Subcutaneous abdominal adipose tissue (tissue), 5 donors: ENCODE data around the gene PRPF39.
"Not testable (repeated sequence)": the region's sequence is repeated elsewhere in the genome, so short reads cannot be mapped to it uniquely, and the experiment has no call there.

ENCODE experiments used
- H3K27ac ChIP-seq: one replicate; pipeline ENCODE4 v1.7.0; 2013; ENCODE audit warnings: low read depth, mild to moderate bottlenecking, inconsistent platforms, low read length, moderate library complexity
- H3K27me3 ChIP-seq, 5 donors: one replicate each; pipeline ENCODE4 v1.7.0; 2013; ENCODE audit warnings: low read length in 5 of 5, inconsistent platforms in 1 of 5; ENCODE audit not compliant: control insufficient read depth in 5 of 5, insufficient read depth in 4 of 5
- H3K36me3 ChIP-seq, 5 donors: one replicate each; pipeline ENCODE4 v1.7.0; 2013; ENCODE audit warnings: low read length in 5 of 5; ENCODE audit not compliant: control insufficient read depth in 5 of 5, insufficient read depth in 5 of 5
- H3K4me1 ChIP-seq, 5 donors: one replicate each; pipeline ENCODE4 v1.7.0; 2013; ENCODE audit warnings: low read length in 5 of 5, mild to moderate bottlenecking in 3 of 5, moderate library complexity in 1 of 5; ENCODE audit not compliant: control insufficient read depth in 5 of 5, insufficient read depth in 5 of 5
- H3K4me3 ChIP-seq, 5 donors: one replicate each; pipeline ENCODE4 v1.7.0; 2013; ENCODE audit warnings: low read length in 5 of 5, low read depth in 1 of 5
- H3K9ac ChIP-seq, 5 donors: one replicate each; pipeline ENCODE4 v1.7.0; 2013; ENCODE audit warnings: low read length in 5 of 5, mild to moderate bottlenecking in 4 of 5, moderate library complexity in 3 of 5
- H3K9me3 ChIP-seq, 5 donors: one replicate each; pipeline ENCODE4 v1.7.0; 2013; ENCODE audit warnings: low read length in 5 of 5; ENCODE audit not compliant: control insufficient read depth in 5 of 5
- donor health status: healthy.
- donor health status: healthy.
- donor health status: healthy.
- donor health status: healthy.
- donor health status: healthy.

Gene PRPF39

DNA sequence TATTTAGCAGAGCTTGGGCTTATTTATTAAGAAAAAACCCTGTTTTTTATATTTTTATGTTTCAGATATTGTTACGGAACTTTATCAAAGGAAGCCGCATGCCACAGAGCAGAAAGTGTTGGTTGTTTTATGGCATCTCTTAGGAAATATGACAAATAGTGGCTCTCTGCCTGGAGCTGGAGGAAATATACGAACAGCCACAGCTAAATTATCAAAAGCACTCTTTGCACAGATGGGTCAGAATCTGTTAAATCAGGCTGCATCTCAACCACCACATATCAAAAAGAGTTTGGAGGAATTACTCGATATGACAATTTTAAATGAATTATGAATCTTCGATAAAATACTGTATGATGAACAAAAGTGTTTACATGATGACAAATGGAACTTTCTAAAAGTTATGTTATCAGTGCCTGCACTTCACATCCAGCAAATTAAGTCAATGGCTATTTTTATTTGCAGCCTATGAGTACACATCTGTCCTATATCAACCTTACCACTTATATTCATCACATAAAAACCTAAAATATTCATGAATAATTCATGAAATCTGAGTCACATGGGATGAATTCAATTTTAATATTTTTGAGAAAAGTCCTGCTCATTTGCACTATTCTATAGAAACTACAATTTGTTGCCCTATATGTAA lies 10.6 kb upstream of the PRPF39 start:
- Histone ChIP-seq H3K9me3 (no peaks in the 10 kb centered on the region), H3K27me3 (no peaks in the 10 kb centered on the region), H3K4me3 (no peak overlapping the region), H3K27ac (no peak overlapping the region), H3K4me1 (no peaks in the 10 kb centered on the region), H3K36me3 (peaks cover 0 to 11% (median 7%) of the 10 kb centered on the region in 5 donors), H3K9ac (no peak overlapping the region)

DNA sequence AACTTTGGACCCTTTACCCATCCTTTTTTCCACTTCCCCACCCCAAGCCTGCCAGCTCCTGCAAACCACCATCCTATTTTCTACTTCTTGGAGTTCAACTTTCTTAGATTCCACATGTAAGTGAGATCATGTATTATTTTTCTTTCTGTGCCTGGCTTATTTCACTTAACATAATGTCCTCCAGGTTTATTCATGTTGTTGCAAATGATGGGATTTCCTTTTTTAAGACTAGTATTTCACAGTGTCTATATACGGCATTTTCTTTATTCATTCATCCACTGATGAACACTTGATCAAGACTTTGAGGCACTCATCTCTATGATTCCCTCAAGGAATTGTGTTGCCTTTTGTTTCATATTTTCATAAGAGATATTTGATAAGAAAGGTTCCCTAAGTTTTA lies 5.6 kb upstream of the PRPF39 start:
- H3K9ac ChIP-seq, result no peak overlapping the region
- peaks cover 0 to 3% (median under 1%) of the 10 kb centered on the region in 5 donors for H3K36me3 ChIP-seq

DNA sequence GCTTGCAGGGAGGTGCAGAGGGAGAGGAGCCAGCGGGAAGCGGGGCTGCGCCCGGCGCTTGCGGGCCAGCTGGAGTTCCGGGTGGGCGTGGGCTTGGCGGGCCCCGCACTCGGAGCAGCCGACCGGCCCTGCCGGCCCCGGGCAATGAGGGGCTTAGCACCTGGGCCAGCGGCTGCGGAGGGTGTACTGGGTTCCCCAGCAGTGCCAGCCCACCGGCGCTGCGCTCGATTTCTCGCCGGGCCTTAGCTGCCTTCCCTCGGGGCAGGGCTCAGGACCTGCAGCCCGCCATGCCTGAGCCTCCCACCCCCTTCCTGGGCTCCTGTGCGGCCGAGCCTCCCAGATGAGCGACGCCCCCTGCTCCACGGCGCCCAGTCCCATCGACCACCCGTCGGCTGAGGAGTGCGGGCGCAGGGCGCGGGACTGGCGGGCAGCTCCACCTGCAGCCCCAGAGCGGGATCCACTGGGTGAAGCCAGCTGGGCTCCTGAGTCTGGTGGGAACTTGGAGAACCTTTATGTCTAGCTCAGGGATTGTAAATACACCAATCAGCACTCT lies 3.4 kb upstream of the PRPF39 start:
- not testable (repeated sequence) for H3K9me3 ChIP-seq, H3K27ac ChIP-seq, H3K36me3 ChIP-seq, H3K9ac ChIP-seq, H3K27me3 ChIP-seq, H3K4me3 ChIP-seq
- peaks cover 0 to 20% (median 19%) of the 10 kb centered on the region in 5 donors for H3K4me1 ChIP-seq

More for the DNA sequence above, 5.6 kb upstream of the PRPF39 start:
- Histone ChIP-seq H3K27me3 (no peaks in the 10 kb centered on the region), H3K4me1 (peaks cover 0 to 3% (median 2%) of the 10 kb centered on the region in 5 donors), H3K9me3 (no peaks in the 10 kb centered on the region), H3K27ac (no peak overlapping the region), H3K4me3 (no peak overlapping the region)

DNA sequence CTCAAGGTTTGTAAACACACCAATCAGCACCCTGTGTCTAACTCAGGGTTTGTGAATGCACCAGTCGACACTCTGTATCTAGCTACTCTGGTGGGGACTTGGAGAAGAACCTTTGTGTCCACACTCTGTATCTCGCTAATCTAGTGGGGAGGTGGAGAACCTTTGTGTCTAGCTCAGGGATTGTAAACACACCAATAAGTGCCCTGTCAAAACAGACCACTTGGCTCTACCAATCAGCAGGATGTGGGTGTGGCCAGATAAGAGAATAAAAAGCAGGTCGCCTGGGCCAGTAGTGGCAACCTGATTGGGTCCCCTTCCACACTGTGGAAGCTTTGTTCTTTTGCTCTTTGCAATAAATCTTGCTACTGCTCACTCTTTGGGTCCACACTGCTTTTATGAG lies 2.8 kb upstream of the PRPF39 start:
- H3K9ac ChIP-seq, H3K27ac ChIP-seq, H3K9me3 ChIP-seq, H3K4me3 ChIP-seq, H3K36me3 ChIP-seq, H3K27me3 ChIP-seq: not testable (repeated sequence)
- H3K4me1 ChIP-seq, result peaks cover 0 to 26% (median 24%) of the 10 kb centered on the region in 5 donors

DNA sequence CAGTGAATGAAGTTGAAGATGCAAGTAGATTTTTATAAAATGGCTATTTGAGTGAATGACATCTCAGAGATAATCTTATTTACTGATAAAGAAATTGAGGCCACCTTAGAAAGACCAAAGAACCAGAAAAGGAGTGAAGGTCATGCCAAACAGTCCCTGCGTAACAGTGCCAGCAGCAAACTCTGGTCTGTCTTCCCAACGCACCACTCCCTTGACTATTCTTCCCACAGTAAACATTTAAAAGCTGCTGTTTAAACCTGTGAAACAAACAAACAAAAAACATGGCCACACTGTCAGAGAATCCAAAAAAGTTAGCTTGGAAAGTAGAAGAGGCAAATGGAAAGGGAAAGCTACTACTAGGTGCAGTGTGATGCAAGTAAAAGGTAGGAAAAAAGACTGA lies 1.5 kb upstream of the PRPF39 start:
- no peak overlapping the region for H3K4me3 ChIP-seq
- no peak overlapping the region for H3K27ac ChIP-seq
- no peaks in the 10 kb centered on the region for H3K9me3 ChIP-seq
- no peaks in the 10 kb centered on the region for H3K36me3 ChIP-seq
- peaks cover 0 to 35% (median 27%) of the 10 kb centered on the region in 5 donors for H3K4me1 ChIP-seq
- no peak overlapping the region for H3K9ac ChIP-seq
- no peaks in the 10 kb centered on the region for H3K27me3 ChIP-seq

DNA sequence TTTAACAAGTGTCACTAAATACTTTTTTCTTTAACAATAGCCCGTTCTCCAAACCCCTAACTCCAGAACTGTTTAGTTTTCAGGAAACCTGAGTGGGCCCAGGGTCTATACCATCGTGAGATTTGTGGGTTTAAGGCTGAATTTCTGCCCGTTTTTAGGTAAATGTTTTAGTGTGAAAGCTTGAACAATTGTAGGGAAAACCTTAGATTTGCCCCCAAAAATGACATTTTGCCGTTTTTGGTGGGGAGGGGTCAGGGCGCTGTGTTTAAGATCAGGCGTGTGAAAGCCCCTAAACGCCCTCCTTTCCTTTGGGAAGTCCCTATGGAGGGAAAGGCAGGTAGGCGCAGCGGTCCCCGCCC lies 320 bp upstream of the PRPF39 start:
- H3K9ac ChIP-seq, result peak overlapping the region in 4 of 5 donors; percentile 68 to 76 (median 72)
- no peaks in the 10 kb centered on the region for H3K9me3 ChIP-seq
- H3K4me1 ChIP-seq, result peaks cover 0 to 35% (median 27%) of the 10 kb centered on the region in 5 donors
- H3K27me3 ChIP-seq, result no peaks in the 10 kb centered on the region
- H3K36me3 ChIP-seq, result no peaks in the 10 kb centered on the region
- peak overlapping the region; percentile 63 to 91 (median 82) for H3K4me3 ChIP-seq
- H3K27ac ChIP-seq, result peak overlapping the region; percentile 83

DNA sequence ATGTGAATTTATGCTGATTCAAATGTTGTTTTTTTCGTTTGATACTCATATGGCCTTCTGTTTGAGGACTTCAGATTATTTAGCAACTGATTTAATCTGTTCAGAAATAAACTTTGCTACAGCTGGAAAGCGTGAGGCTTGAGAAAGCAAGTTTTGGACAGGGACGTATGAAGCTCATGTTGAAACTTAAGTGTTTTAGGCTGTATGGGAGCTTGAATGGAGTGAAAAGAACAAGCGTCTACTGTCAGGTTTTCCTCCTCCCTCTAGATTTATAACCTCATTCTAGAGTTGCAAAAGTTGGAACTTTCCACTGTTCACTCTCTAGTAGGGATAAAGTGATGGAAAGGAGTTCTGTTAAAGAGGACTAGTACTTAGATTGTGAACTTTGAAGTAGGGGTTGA lies 1.0 kb downstream of the PRPF39 start:
- no peaks in the 10 kb centered on the region for H3K27me3 ChIP-seq
- peak overlapping the region; percentile 81 to 94 (median 85) for H3K4me3 ChIP-seq
- no peaks in the 10 kb centered on the region for H3K9me3 ChIP-seq
- H3K4me1 ChIP-seq, result peaks cover 0 to 35% (median 27%) of the 10 kb centered on the region in 5 donors
- peak overlapping the region in 4 of 5 donors; percentile 87 to 94 (median 92) for H3K9ac ChIP-seq
- H3K27ac ChIP-seq, result peak overlapping the region; percentile 83
- no peaks in the 10 kb centered on the region for H3K36me3 ChIP-seq

DNA sequence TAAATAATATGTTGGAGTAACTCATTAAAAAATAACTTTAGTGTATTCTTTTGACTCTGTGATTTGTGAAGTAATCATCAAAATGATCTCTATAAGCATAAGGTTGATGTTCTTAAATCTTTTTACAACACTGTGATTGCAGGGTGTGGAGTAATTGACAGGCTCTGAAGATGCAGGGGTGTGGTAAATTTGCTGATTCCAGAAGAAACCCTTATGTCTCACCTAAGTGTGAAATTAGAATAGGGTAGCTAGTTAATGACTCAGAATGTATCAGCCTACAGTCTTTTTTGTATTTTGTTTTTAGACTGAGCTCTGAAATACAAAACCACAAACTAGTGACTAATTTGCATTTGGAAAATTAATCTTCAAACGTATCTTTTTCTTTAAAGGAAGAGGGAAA lies 5.9 kb downstream of the PRPF39 start:
- no peak overlapping the region for H3K27ac ChIP-seq
- H3K27me3 ChIP-seq, result no peaks in the 10 kb centered on the region
- no peaks in the 10 kb centered on the region for H3K9me3 ChIP-seq

DNA sequence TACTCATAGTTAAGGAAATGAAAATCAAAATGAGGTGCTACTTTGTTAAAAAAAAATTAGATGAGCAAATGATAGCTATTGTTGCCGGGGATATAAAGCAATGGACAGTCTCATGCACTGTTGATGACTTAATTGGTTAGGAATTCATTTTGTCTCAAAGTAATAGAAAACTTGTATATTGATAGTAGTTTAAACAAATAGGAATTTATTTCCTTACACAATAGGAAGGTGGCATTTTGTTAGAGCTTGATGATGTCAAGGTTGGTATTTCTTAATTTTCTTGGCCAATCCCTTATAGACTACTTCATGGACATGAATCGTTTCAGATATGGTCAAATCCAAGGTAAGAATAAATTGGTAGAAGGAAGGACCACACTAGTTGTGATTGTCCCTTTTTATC lies 7.8 kb downstream of the PRPF39 start:
- Histone ChIP-seq H3K4me1 (peaks cover 0 to 6% (median 3%) of the 10 kb centered on the region in 5 donors), H3K9ac (peak overlapping the region in 1 of 5 donors; percentile 30), H3K9me3 (no peaks in the 10 kb centered on the region), H3K36me3 (peaks cover 6 to 14% (median 11%) of the 10 kb centered on the region in 5 donors), H3K27me3 (no peaks in the 10 kb centered on the region), H3K4me3 (no peak overlapping the region), H3K27ac (no peak overlapping the region)

More for the DNA sequence above, 5.9 kb downstream of the PRPF39 start:
- H3K4me3 ChIP-seq, result no peak overlapping the region
- H3K4me1 ChIP-seq, result peaks cover 0 to 22% (median 17%) of the 10 kb centered on the region in 5 donors
- no peak overlapping the region for H3K9ac ChIP-seq
- H3K36me3 ChIP-seq, result peaks cover 0 to 3% (median 0%) of the 10 kb centered on the region in 5 donors

DNA sequence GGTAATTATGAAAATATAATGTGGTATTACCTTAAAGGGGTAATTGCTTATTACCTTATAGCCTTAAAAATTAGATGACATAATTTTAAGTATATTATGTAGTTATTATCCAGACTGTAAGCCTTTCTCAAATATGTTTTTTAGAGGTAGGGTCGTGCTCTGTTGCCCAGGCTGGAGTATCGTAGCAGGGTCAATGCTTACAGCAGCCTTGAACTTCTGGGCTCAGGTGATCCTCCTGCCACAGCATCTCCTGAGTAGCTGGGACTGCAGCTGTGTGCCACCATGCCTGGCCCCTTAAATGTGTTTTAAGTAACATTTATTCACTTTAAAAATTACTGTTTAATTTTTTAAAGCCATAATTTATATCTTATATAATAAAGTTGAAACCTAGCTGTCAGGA lies 10.4 kb downstream of the PRPF39 start:
- no peaks in the 10 kb centered on the region for H3K9me3 ChIP-seq
- H3K36me3 ChIP-seq, result peaks cover 13 to 35% (median 17%) of the 10 kb centered on the region in 5 donors
- H3K4me1 ChIP-seq, result no peaks in the 10 kb centered on the region
- no peaks in the 10 kb centered on the region for H3K27me3 ChIP-seq
- no peak overlapping the region for H3K9ac ChIP-seq
- H3K27ac ChIP-seq, result no peak overlapping the region
- H3K4me3 ChIP-seq, result no peak overlapping the region
